ENCODE measurements around the gene NRN1. TPM values are rescaled to one million over a fixed set of nuclear protein-coding genes. Genes with fewer than 3 reads are reported as not detected.

The NRN1 gene
- total RNA-seq, 4 donors from 2014 or later, result 27.0 to 70.3 (median 53.4) TPM

DNA sequence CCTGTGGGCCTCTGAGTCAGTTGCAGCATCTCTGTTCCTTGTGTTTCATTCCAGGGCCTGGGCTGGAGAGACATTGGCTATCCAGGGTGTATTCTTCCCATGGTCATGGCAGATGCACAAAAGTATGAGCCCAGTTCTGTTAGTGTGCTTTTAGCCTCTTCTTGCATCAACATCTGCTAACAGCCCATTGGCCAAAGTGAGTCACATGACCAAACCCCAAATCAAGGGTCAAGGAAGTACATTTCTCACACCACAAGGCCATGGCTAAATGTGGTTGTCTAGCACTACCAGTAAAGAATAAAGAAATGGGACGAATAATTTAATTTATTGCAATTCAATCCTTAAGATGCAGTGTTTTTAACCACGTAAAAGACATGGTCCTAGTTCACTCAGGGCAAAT is 43.9 kb downstream of the NRN1 start:
- TF ChIP-seq, protein P1, sequence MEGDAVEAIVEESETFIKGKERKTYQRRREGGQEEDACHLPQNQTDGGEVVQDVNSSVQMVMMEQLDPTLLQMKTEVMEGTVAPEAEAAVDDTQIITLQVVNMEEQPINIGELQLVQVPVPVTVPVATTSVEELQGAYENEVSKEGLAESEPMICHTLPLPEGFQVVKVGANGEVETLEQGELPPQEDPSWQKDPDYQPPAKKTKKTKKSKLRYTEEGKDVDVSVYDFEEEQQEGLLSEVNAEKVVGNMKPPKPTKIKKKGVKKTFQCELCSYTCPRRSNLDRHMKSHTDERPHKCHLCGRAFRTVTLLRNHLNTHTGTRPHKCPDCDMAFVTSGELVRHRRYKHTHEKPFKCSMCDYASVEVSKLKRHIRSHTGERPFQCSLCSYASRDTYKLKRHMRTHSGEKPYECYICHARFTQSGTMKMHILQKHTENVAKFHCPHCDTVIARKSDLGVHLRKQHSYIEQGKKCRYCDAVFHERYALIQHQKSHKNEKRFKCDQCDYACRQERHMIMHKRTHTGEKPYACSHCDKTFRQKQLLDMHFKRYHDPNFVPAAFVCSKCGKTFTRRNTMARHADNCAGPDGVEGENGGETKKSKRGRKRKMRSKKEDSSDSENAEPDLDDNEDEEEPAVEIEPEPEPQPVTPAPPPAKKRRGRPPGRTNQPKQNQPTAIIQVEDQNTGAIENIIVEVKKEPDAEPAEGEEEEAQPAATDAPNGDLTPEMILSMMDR (IDR thresholded peaks at IDR 0.05; ENCODE audit: low read depth), result no peak

DNA sequence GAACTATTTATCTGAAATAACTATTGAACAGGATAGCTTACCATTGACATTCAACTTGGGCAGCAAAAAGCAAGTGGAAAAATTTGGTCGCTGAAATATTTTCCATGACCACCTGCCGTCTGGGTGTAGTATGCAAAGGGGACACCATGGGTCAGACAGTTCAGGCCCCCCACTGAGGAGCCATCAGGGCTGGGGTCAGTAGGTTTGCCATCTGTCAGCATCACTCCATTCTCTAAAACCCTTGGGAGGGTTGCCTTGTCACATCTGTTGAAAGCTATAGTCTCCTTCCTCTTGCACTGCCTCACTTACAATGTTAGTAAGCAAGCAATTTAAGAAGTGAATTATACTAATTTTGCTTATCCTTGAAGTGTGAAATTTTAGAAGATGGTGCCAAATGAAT is 44.9 kb downstream of the NRN1 start:
- TF ChIP-seq, protein P1 (IDR thresholded peaks at IDR 0.05; ENCODE audit: low read depth), result no peak

DNA sequence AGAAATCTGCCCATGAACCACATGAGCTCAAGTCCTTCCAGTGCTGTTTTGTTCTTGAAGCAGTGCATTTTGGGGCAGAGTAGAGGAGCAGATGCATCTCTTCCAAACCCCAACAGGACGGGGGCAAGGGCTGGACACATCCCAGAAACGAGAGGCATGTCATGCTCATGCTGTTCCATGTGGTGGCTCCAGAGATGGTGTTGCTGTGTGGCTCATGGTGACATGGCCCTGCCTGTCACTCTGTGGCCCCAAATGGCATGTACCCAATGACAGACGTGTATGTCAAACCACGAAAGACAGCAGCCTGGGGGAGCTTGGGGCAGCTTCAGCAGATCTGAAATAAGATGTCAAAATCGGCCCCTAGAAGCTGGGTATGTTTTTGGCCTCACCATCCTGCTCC is 46.3 kb downstream of the NRN1 start:
- TF ChIP-seq, protein P1 (IDR thresholded peaks at IDR 0.05; ENCODE audit: low read depth), result no peak

DNA sequence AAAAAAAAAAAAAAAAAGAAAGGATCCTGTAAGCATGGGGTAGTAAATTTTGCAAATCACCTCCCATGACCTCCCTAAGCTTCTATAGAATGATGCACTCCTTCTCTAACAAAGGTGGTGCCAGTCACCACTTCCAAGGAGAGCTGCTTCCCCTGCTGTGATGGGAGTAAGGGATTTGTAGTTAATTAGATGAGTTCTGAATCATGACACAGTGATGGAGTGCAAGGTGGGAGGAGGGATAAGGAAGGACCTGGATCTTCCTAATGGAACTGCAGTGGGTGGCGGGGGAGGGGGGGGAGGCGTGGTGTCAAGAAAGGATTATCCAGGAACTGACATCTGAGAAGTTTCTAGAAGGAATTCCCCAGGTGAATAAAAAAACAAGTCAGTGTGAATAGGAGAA is 47.8 kb downstream of the NRN1 start:
- TF ChIP-seq, protein P1 (IDR thresholded peaks at IDR 0.05; ENCODE audit: low read depth), result no peak

- TF ChIP-seq, protein P1 (IDR thresholded peaks at IDR 0.05; ENCODE audit: low read depth), result no peak
These were observed 49.8 kb downstream of the NRN1 start for GRCh38 chr6:5956939-5957338.

- TF ChIP-seq, protein P1 (IDR thresholded peaks at IDR 0.05; ENCODE audit: low read depth), result no peak
These were observed 56.4 kb downstream of the NRN1 start for GRCh38 chr6:5950361-5950785.

Measured in subcutaneous adipose tissue (tissue), 4 donors.